NCI-H187 treated with DMSO at 0.1 percent for 48 hours (cell line): ENCODE data around the gene AJM1.
A peak's percentile ranks its signal among the peaks of the same experiment; 100 is the strongest.

Experiments
- DNase-seq: peaks from one replicate; lab custom pipeline; 2025; lab: John Stamatoyannopoulos, UW

The AJM1 gene

DNA sequence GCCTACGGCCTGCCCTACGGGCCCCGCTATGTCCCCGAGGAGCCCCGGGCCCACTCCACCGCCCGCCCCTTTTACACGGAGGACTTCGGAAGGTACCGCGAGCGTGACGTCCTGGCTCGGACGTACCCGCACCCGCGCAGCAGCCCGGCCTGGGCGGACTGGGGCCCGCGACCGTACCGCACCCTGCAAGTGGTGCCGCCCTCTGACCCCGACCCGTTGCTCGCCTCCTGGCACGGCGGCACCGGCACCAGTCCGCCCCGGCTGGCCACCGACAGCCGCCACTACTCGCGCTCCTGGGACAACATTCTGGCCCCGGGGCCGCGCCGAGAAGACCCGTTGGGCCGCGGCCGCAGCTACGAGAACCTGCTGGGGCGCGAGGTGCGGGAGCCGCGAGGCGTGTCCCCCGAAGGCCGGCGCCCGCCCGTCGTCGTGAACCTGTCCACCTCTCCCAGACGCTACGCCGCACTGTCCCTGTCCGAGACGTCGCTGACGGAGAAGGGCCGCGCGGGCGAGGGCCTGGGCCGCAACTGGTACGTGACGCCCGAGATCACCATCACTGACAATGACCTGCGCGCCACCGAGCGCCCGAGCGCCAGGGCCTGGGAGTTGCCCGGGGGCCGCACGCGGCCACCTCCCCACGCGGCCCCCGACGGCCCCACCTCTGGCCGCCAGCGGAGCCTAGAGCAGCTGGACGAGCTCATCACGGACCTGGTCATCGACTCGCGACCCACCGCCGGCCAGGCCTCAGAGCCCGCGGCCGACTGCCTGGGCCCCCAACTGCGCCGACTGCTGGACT lies 3.4 kb downstream of the AJM1 start:
- DNase-seq = no peak

DNA sequence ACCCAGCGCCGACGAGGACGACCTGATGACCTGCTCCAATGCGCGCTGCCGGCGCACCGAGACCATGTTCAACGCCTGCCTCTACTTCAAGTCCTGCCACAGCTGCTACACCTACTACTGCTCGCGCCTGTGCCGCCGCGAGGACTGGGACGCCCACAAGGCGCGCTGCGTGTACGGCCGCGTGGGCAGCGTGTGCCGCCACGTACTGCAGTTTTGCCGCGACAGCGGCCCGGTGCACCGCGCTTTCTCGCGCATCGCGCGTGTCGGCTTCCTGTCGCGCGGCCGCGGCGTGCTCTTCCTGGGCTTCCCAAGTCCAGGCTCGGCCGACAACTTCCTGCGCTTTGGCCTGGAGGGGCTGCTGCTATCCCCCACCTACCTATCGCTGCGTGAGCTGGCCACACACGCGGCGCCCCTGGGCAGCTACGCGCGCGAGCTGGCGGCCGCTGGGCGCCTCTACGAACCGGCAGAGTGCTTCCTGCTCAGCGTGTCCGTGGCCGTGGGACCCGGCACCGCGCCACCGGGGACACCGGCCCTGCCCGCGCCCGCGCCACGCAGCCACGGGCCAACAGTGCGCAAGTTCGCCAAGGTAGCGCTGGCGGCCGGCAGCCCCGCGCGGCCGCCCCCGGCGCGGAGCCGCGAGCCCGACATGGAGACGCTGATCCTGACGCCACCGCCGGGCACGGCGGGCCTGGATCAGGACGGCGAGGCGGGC lies 4.3 kb downstream of the AJM1 start:
- no peak for DNase-seq

DNA sequence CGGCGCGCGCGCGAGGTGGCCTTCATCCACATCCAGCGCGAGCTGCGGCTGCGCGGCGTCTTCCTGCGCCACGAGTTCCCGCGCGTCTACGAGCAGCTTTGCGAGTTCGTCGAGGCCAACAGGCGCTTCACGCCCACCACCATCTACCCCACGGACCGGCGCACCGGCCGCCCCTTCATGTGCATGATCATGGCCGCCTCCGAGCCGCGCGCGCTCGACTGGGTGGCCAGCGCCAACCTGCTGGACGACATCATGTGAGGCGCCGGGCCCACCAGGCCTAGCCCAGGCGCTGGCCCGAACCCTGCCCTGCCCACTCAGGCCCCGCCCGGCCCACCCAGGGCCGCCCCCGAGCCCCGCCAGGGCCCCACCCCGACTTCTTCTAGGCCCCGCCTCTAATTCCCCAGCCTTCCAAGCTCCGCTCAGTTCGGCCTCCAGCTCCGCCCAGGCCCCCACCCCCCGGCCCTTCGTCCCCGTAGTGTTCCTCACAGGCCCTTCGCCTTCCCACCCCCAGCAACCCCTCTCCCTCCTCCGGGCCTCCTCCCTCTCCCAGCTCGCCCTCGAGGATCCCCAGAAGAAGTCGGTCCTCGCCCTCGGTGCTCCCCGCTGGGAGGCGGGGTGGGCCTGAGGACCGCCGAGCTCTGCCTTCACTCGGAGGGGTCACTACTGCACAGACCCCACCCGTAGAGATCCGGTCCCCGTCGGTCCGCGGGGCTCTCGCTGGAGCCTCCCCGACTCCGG lies 5.0 kb downstream of the AJM1 start:
- DNase-seq = no peak

DNA sequence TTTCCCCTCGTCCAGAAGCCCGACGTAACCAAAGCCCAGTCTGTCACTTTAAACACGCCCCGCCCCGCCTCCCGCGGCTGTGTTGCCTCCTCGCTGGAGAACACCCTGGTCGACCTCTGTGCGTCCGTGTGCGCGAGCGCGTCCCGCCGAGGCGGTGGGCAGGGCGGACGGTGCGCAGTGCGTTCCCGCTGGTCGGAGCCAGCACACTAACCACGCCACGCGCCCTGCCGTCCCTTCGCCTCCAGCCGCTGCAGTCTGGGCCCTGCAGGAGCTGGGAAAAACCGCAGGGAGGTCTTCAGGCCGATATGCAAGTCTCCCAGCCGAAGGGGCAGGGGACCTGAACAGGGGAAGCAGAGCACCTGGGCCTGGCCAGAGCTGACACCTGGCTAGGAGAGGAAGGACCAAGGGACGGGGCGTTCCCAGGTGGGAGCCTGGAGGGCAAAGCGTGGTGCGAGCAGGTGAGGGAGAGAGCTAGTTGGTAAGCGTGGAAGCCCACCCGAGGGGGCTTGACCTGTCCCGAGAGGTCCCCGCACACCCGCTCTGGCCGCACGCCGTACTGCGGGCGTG lies 5.6 kb downstream of the AJM1 start:
- no peak for DNase-seq

DNA sequence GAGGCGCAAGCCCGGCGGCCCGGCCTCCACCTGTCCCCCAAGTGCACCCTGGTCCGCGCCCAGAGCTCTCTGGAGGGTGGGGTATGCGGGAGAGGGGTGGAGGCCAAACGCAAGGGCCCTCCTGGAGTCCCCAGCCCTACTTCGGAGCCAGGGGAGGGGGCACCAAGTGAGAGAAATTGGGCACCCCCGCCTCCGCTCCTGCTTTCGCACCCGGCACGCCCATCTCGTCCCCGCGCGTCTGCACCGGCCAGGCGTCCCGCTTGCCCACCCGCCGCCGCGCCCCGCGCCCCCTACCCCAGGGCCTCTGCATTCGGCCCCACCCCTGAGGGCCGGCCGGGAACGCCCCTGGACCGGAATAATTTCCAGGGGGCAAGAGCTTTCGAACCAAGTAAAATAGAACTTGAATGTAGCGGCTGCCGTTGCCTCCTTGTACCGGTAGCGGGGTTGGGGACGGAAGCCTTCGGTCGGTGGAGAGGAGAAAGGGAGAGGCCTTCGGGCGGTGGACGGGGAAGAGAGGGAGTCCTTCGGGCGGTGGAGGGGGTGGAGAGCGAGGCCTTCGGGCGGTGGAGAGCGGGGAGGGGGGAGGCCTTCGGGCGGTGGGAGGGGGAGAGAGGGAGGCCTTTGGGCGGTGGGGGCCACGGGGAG lies 6.2 kb downstream of the AJM1 start:
- no peak for DNase-seq

DNA sequence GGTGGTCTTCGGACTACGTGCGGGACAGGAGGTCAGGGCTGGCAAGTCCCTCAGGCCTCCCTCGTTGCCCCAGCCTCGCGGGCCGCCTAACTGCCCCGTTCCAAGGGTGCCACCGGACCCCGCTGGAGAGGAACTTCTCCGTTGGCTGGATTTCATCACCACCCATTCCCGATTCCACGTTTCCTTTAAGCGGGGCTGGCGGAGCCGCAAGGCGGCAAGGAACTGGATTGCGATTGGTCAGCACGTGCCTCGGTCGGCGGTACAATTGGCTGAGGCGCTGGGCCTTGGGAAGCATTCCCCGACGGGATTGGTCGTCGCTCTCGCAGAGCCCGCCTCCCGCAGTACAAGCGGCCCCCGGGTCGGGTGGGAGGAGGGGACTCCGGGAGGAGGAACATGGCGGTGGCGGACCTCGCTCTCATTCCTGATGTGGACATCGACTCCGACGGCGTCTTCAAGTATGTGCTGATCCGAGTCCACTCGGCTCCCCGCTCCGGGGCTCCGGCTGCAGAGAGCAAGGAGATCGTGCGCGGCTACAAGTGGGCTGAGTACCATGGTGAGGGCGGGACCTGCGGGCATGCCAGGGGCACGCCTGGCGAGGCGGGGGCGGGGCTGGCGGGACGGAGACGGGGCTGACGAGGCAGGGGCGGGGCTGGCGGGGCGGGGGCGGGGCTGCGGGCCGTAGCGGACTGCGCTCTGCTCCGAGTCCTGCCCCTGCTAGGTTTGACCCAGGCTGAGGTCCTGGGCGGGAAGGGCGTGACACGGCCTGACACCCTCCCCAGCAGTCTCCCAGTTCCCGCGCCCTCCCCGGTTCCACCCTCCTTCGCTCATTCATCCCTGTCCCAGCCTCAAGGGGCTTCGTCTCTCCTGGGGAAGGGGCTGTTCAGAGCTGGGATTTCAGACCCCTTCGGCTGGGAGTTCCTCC lies 7.0 kb downstream of the AJM1 start, which contains the start of gene PHPT1:
PHPT1 (plus strand) TSS at position 372 of the 922 bp plus-strand sequence; CDS start at position 394, 22 bp downstream.
- DNase-seq = peak; percentile 86

DNA sequence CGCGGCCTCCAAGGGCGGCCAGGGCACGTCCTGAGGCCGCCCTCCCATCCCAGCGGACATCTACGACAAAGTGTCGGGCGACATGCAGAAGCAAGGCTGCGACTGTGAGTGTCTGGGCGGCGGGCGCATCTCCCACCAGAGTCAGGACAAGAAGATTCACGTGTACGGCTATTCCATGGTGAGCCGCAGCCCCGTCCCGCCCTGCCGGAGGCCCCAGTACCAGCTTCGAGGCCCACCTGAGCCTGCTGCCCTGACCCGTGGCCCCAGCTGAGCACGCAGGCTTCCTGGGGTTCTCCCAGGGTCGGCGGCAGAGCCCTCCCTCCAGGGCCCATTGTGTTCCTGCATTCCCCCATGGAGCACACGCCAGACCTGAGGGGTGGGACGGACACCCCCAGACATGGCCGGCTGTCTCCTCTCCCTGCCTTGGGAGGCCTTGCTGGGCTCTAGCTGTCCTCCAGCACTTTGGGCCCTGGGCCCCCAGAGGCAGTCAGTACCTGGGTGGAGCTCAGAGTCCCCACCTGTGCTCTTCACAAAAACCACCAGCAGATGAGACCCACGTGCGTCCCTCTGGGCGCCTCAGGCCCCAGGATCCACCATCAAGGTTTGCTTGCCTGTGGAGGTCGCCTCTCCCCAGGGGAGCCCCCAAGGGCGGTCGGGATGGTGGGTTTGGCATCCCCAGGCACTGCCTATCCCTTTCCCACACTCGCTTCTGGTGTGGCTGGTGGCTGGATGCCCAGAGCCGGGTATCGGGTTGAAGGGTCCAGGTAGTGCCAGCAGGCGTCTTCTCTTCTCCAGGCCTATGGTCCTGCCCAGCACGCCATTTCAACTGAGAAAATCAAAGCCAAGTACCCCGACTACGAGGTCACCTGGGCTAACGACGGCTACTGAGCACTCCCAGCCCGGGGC lies 7.9 kb downstream of the AJM1 start:
- no peak for DNase-seq

DNA sequence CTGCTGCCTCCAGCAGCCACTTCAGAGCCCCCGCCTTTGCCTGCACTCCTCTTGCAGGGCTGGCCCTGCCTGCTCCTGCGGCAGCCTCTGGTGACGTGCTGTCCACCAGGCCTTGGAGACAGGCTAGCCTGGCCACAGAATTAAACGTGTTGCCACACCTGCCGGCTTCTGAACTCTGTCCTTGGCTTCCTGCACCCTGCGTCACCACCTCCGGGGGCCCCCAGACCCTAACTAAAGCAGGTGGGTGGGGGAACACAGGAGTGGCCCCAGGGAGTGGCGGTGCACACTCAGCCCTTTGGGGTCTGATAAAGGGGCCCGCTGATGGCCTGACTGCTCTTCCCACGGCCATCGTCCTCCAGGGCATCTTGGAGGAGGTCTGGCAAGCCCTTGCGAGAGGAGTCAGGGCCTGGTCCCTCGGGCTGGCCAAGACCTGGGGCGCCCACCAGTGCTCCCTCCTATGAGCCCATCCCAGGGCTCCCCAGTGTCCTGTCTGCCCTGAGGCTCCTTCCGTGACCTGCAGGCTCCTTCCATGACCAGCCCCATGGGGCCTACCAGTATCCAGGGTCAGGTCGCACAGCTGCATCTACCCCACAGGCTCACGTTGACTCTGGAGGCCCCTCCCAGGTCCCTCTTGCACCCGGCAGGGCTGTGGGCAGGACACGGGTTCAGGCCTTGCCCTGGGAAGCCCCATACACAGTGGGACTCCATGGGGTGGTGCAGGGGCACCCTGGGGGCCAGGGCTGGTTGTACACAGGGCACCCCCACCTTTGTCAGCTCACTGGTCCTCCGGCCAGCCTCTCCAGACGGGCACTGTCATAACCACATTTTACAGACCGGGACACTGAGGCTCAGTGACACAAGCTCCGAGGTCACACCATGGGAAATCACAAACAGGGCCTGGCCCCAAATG lies 8.8 kb downstream of the AJM1 start:
- no peak for DNase-seq

DNA sequence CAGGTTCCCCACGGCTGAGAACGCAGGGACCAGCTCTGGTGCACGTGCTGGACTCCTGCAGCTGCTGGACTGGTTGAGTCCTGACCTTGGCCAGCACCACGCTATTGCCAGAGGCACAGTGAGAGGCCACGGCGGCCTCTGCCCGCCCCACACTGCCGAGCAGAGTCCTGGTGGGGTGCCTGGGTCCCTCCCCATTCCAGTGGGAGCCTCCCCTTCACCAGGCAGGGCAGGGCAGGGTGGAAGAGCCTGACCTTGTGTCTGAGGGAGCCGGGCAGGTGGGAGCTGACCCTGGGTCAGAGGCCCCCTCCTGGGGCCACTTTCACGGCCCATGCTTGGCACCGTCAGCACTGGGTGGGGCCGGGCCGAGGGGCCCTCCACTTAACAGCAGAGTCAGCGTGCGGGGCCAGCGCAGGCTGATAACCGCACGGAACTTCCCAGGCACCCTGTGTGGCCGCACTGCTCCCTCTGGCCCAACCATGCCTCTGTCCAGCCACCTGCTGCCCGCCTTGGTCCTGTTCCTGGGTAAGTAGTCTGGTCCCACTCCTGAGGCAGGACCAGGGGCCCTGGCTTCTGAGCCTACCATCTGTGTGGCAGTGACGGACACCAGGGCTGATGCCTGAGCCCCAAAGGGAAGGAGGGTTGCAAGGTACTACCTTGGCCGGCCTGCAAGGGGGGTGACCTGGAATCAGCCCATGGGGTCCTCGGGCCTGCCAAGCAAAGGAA lies 9.8 kb downstream of the AJM1 start, which contains the start of gene MAMDC4:
MAMDC4 (plus strand) TSS at position 406 of the 723 bp plus-strand sequence; CDS start at position 477, 71 bp downstream.
- no peak for DNase-seq

DNA sequence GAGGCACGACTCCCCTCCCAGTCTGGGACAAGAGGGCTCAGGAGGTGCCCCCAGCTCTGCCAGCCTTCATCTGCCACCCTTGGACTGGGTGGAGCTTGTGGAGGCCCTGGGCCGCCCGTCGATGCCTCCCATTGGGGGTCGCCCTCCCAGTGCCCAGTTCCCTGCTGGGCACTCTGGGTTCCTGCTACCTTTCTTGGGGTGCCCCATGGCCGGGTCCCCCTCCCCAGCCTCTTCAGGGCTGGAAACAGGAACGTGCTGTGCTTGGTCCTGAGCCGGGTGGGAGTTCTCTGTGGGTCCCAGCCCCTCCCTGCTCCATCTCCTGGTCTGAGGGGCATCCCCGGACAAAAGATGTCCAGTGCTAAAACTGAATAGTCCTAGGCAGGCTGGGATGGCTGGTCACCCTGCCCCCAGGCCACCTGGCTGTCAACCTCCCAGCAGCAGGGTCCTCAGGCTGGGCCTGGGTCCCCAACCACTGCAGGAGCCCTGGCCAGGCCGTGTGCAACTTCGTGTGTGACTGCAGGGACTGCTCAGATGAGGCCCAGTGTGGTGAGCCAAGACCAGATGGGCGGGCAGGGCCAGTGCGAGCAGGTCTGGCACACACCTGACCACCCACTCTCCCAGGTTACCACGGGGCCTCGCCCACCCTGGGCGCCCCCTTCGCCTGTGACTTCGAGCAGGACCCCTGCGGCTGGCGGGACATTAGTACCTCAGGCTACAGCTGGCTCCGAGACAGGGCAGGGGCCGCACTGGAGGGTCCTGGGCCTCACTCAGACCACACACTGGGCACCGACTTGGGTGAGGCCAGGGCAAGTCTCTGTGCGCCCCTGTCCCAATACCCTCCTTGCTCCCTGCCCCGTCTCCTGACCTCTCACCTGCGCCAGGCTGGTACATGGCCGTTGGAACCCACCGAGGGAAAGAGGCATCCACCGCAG lies 10.7 kb downstream of the AJM1 start:
- DNase-seq = no peak

DNA sequence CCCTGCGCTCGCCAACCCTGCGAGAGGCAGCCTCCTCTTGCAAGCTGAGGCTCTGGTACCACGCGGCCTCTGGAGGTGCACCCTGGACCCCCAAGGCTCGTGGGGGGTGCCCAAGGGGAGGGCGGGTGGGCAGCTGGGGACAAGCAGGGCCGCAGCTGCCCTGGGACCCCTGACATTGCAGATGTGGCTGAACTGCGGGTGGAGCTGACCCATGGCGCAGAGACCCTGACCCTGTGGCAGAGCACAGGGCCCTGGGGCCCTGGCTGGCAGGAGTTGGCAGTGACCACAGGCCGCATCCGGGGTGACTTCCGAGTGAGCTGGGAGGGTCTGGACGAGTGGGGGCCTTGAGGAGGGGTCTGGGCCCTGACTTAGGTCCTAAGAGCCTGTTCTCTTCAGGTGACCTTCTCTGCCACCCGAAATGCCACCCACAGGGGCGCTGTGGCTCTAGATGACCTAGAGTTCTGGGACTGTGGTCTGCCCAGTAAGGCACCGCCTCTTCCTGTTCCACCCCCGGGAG lies 11.4 kb downstream of the AJM1 start:
- DNase-seq = no peak

DNA sequence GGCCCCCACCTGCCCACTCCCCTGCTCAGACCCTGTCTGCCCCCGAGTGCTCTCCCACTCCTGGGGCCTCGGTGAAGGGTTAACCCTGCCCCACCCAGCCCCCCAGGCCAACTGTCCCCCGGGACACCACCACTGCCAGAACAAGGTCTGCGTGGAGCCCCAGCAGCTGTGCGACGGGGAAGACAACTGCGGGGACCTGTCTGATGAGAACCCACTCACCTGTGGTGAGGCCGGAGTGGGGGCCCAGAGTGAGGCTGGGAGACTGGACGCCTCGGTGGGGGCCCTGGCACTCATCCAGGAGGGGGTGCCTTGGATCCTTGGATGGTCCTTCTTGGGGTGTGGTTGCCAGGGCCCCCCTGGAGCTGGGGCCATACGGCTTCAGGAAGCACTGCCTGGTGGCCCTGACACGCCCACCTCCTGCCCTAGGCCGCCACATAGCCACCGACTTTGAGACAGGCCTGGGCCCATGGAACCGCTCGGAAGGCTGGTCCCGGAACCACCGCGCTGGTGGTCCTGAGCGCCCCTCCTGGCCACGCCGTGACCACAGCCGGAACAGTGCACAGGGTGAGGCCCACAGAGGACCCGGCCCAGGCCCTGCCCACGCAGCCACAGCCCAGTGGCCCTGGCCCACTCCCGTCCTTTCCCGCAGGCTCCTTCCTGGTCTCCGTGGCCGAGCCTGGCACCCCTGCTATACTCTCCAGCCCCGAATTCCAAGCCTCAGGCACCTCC lies 12.0 kb downstream of the AJM1 start:
- DNase-seq = no peak

DNA sequence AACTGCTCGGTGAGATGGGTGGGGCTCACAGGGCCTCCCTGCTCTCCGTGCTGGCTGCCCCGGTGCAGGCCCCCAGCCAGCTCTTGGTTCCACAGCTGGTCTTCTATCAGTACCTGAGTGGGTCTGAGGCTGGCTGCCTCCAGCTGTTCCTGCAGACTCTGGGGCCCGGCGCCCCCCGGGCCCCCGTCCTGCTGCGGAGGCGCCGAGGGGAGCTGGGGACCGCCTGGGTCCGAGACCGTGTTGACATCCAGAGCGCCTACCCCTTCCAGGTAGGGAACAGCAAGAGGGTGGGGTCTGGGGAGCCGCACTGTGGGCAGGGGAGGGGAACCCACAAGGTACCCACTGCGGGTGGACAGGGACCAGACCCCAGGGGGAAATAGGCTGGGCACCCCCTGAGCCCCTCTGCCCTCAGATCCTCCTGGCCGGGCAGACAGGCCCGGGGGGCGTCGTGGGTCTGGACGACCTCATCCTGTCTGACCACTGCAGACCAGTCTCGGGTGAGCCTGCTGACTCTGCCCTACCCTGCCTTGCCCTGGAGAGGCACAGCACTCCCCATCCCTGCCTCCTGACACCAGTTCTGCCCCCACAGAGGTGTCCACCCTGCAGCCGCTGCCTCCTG lies 12.7 kb downstream of the AJM1 start:
- DNase-seq = no peak

DNA sequence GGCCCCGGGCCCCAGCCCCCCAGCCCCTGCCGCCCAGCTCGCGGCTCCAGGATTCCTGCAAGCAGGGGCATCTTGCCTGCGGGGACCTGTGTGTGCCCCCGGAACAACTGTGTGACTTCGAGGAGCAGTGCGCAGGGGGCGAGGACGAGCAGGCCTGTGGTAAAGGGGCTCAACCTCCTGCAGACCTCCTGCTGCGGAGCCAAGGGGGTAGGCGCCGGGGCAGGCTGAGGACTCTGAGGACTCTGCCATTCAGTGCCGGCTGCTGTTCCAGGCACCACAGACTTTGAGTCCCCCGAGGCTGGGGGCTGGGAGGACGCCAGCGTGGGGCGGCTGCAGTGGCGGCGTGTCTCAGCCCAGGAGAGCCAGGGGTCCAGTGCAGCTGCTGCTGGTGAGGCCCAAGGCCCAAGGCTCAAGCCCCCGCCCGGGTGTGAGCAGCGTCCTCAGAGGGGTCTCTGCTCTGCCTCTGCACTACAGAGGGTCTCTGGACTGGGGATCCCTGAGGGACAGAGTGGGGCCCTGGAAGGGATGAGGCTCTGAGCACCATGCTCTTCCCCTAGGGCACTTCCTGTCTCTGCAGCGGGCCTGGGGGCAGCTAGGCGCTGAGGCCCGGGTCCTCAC lies 13.3 kb downstream of the AJM1 start:
- no peak for DNase-seq

DNA sequence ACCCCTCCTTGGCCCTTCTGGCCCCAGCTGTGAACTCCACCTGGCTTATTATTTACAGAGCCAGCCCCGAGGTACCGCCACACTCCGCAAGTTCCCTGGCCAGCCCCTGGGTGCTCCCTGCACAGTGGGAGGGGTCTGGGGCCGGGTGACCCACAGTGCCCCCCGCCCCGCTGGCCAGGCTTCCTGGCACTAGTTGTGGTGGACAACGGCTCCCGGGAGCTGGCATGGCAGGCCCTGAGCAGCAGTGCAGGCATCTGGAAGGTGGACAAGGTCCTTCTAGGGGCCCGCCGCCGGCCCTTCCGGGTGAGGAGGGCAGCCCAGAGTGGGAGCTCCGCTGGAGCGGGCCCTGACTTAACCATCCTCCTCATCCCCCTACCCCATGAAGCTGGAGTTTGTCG lies 13.8 kb downstream of the AJM1 start:
- no peak for DNase-seq
